ENCODE measurements around the gene EPRS1. TPM values are rescaled to one million over a fixed set of nuclear protein-coding genes. Genes with fewer than 3 reads are reported as not detected.
"Not testable (repeated sequence)": the region's sequence is repeated elsewhere in the genome, so short reads cannot be mapped to it uniquely, and the experiment has no call there.

Gene EPRS1
- polyA plus RNA-seq (ENCODE audit: insufficient read length in 12 of 12): 100 to 1,000 TPM in 7 of 12 donors, 10 to 100 TPM in 4, not detected in 1; 45.5 to 118 (median 102) TPM
- long read RNA-seq, donor 1, transcript EPRS-203 (2 exons, 458 nt): major isoform, 5 of 36 reads
- long read RNA-seq, donor 1, partial matches to known transcripts: 31 of 36 reads
- long read RNA-seq, donor 1, other reads (novel, unspliced or antisense): 0 of 36 reads
- long read RNA-seq, donor 2, full-length matches to known transcripts: 10 of 20 reads
- long read RNA-seq, donor 2, partial matches to known transcripts: 10 of 20 reads
- long read RNA-seq, donor 2, other reads (novel, unspliced or antisense): 0 of 20 reads
- long read RNA-seq, donor 3, partial matches to known transcripts: 0 of 5 reads
- long read RNA-seq, donor 3, other reads (novel, unspliced or antisense): 0 of 5 reads
- long read RNA-seq, donor 4, full-length matches to known transcripts: 3 of 8 reads
- long read RNA-seq, donor 4, partial matches to known transcripts: 5 of 8 reads
- long read RNA-seq, donor 4, other reads (novel, unspliced or antisense): 0 of 8 reads
- long read RNA-seq, donor 5, full-length matches to known transcripts: 10 of 18 reads
- long read RNA-seq, donor 5, partial matches to known transcripts: 8 of 18 reads
- long read RNA-seq, donor 5, other reads (novel, unspliced or antisense): 0 of 18 reads
- long read RNA-seq, donor 6: 0 reads
- long read RNA-seq, donor 7, full-length matches to known transcripts: 3 of 8 reads
- long read RNA-seq, donor 7, partial matches to known transcripts: 5 of 8 reads
- long read RNA-seq, donor 7, other reads (novel, unspliced or antisense): 0 of 8 reads
- long read RNA-seq, donor 8, full-length matches to known transcripts: 6 of 24 reads
- long read RNA-seq, donor 8, partial matches to known transcripts: 18 of 24 reads
- long read RNA-seq, donor 8, other reads (novel, unspliced or antisense): 0 of 24 reads
- long read RNA-seq, donor 9, full-length matches to known transcripts: 1 of 1 reads
- long read RNA-seq, donor 9, partial matches to known transcripts: 0 of 1 reads
- long read RNA-seq, donor 9, other reads (novel, unspliced or antisense): 0 of 1 reads
- long read RNA-seq, donor 10, full-length matches to known transcripts: 4 of 4 reads
- long read RNA-seq, donor 10, partial matches to known transcripts: 0 of 4 reads
- long read RNA-seq, donor 10, other reads (novel, unspliced or antisense): 0 of 4 reads
- long read RNA-seq, donor 11, full-length matches to known transcripts: 5 of 14 reads
- long read RNA-seq, donor 11, partial matches to known transcripts: 9 of 14 reads
- long read RNA-seq, donor 11, other reads (novel, unspliced or antisense): 0 of 14 reads

DNA sequence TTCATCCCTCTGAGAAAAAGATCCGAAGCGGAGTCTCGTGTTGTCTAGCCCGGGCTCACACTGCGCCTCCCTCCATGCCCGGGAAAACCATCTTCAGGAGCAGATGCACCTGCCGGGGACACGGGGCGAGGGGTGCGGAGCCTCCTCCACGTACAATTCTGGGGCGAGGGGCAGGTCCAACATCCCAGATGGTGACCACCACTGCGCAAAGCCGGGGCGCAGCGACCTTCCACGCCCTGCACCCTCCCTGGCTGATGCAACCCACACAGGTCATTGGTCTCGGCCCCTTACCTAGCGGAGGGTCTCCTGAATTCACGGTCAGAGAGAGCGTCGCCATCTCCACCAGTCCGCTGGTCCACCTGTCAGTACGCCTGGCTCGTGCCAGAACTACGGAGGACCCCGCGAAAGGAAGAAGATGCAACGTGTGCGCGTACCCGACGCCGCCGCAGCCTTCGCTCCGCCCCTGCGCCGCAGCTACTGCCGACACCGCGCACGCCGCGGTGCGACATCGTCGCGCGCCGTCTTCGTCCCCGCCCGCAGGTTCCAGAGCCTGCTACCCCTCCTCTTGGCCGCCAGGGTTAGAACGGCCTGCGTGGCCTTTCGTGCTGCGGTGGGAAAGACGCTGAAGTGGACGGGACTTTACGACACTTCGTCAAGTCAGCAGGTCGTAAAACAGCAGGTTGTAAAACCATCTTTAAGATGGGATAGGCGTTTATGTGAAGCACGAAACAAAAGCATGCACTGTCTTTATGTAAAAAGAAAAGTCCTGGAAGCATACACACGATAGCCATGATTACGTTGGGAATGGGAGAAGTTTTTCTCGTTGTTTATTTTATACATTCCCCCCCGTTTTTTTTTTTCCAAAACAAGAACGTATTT, at the start of gene EPRS1:
TSS of gene EPRS1 (minus strand) at position 454 of the 879 bp plus-strand sequence. CDS start at position 337, 117 bp downstream.
- DNase-seq: peak; percentile 96

- peak; percentile 85 for DNase-seq
Measured at GRCh38 chr1:220094016-220094911, 48.0 kb upstream of the EPRS1 start, which contains the start of gene IARS2. Gene IARS2 (plus strand): TSS chr1:220094132. CDS start chr1:220094217, 85 bp downstream.

- DNase-seq: no peak
Measured at GRCh38 chr1:220093361-220094015, 47.2 kb upstream of the EPRS1 start.

- no peak for DNase-seq
Measured at GRCh38 chr1:220092694-220093093, 46.4 kb upstream of the EPRS1 start.

DNA sequence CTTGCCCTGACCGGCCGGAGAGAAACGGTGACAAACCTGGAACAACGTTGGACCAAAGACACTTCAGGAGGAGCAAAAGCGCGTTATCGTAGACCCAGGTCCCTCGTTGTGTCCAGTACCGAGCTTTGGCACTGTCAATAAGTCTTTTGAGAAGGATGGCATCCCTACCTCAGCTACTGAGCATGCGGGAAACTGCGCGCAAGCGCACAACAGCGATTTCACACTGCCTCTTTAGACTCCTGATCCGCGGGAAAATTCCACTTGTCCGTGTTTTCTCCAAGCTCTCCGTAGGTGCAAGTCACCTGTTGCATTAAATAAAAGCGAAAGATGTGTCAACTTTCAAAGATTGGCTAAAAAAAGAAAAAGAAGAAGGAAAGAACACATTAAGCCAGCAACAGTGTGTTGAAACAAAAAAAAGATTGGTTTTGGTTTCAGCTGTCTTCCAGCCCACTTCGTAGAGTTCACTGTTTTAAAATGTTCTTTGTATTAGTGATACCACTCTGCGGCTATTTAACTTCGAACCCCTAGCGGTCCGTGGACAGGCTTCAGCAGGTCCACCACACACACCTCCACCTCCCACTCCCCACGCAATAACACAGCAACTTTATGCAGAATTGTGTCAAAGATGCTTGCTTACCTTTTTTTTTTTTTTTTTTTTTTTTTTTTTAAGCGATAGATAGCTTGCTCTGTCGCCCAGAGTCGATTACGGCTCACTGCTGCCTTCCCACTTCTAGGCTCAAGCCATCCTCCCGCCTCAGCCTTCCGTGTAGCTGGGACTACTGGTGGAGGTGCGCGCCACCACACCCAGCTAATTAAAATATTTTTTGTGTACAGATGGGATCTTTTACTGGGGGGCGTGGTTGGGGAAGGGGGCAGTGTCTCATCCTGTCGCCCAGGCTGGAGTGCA, 43.6 kb upstream of the EPRS1 start, which contains the start of gene BPNT1:
TSS of gene BPNT1 (minus strand) at position 139 of the 907 bp plus-strand sequence. CDS start 9,942 bp downstream, outside the sequence.
- DNase-seq: peak; percentile 96

DNA sequence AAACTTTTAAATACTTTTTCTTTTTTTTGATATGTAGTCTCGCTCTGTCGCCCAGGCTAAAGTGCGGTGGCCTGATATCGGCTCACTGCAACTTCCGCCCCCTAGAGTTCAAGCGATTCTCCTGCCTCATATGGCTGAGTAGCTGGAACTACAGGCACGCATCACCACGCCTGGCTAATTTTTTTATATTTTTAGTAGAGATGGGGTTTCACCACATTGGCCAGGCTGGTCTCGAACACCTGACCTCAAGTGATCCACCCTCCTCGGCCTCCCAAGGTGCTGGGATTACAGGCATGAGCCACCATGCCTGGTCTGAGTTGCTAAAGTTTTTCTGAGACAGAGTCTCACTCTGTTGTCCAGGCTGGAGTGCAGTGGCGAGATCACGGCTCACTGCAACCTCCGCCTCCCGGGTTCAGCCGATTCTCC, 40.0 kb upstream of the EPRS1 start:
- DNase-seq: not testable (repeated sequence)

GRCh38 chr1:220084460-220084859, 38.2 kb upstream of the EPRS1 start:
- no peak for DNase-seq

- DNase-seq: no peak
Measured at GRCh38 chr1:220077887-220078286, 31.6 kb upstream of the EPRS1 start.

DNA sequence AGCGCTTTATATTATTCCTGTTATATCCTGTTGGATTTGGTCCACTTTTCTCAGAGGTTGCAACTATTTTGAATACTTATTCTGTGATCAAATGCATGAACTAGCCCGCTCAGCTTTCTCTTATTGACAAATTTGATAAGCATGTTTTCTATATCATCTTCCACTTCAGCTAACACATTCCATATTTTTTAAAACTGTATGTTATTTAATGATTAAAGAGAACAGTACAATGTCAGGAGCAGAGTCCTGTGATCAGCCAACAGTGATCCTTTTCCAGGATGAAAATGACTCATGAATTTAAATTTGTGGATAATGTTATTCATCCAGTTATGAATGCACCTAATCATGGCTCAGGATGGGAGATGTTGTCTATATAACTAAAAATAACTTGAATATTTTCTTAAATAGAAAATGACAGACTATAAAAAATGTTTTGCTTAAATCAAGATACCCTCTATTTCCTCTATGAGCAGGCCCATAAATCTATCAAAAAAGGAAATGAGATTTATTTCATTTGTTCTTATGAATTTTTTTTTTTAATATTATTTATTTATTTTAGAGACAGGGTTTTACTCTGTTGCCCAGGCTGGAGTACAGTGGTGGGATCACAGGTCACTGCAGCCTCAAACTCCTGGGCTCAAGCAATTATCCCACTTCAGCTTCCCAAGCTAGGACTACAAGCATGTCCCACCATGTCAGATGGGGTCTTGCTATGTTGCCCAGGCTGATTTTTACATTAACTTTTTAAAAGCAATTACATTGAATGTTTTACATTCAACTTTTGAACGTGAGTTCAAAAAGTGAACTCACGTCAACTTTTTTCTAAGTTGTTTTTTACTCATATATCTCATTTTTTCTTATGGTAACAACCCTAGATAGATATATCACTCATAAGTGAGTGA, 30.8 kb upstream of the EPRS1 start:
- no peak for DNase-seq

DNA sequence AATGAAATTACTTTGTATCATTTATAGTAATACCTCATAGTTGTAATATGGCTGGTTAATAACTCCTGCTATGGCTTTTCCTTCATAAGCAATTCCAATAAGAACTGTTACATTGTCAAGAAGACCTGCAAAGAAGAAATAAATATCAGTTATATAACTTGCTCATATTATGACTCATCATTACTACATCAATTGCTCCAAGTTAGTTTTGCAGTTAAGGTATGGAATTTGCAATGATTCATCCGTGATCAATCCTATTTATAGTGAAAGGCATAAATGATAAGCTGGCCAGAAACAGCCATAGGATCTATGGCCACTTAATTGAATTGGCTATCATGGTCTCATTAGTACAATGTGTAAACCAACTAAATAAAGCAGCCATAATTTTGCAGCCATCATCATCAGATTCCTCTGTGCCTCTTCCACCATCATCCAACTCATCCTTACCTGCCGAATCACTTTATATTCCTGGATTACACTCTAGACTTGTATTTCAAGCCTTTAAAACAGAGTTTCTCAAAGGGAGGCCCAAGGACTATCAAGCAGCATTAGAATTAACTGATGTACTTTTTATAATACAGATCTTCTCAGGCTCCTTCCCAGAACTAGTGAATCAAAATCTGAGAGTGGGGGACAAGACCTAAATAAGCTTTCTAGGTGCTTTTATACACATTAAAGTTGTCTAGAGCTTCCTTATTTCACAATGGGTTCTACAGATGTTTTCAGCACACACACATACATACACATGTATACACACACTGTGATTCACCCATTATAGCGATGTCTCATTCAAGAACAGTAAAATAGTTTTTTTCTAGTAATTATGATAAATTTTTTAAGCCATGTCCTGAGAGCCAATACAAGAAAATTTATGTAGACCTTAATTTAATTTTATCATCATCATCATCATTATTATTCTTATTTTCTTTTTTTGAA, 21.2 kb upstream of the EPRS1 start:
- no peak for DNase-seq

- DNase-seq: no peak
Measured at GRCh38 chr1:220062629-220063028, 16.3 kb upstream of the EPRS1 start.

DNA sequence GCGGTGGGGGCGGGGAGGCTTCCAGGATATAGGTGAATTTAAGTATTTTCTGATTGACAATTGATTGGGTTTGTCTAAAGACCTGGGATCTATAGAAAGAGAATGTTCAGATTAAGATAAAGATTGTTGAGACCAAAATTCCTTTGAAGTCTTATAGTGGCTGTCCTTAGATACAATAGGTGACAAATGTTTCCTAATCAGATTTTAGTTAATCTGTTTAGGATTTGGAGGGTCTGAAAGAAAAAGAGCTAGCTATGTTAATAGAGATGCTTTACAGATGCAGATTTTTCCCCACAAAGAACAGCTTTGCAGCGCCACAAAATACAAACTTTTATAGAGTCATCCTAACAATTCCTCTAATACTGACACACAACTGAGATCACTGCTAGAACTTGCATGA, 14.6 kb upstream of the EPRS1 start:
- DNase-seq: no peak

GRCh38 chr1:220056374-220056773, 10.1 kb upstream of the EPRS1 start:
- no peak for DNase-seq

DNA sequence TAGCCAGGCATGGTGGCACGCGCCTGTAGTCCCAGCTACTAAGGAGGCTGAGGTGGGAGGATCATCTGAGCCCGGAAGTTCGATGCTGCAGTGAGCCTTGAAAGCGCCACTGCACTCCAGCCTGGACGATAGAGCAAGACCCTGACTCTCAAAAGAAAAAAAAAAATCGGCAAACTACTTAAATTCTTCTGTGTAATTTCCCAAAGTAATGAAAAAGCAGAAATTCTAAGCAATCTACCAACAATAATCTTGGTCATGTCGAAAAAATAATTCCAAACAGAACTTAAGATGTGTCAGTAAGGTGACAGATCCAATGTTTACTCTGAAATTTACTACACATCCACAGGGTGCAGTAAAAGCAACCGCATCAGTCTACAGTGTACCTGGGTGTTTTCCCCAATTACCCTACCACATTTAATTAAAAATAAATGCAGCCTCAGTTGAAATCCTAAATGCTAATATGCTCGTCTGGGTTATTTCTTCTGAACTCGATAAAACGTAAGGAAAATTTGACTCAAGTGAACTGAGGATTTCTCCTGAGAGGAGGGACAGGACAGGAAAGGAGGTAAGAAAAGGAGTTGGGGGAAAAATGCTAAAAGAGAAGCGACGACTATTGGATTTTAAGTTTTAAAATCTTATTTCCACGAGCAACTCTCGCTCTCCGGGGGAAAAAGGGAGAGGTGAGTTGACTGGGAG, 801 bp downstream of the EPRS1 start:
- DNase-seq: peak; percentile 18

Measured in muscle of arm (tissue), 14 donors.